Measurements from ENCODE around the gene SEPTIN6. TPM values are rescaled to one million over a fixed set of nuclear protein-coding genes. Genes with fewer than 3 reads are reported as not detected.
"Not testable (repeated sequence)": the region's sequence is repeated elsewhere in the genome, so short reads cannot be mapped to it uniquely, and the experiment has no call there.

The SEPTIN6 gene
- total and polyA plus RNA-seq, 2 donors = 53.1 to 223 TPM

GRCh38 chrX:119685225-119686066 lies 7.5 kb downstream of the SEPTIN6 start:
- Histone ChIP-seq H3K4me3 (ENCODE audit: low read length in 2 of 2) (peak overlapping the region; percentile 41 to 42), H3K27ac (ENCODE audit: low read depth in 1 of 2, low read length in 1 of 2) (peak overlapping the region; percentile 95 to 98), H3K36me3 (ENCODE audit: control insufficient read depth in 2 of 2, insufficient read depth in 2 of 2, low read length in 1 of 2) (peaks cover 0 to 18% of the 10 kb centered on the region in 2 donors), H3K9me3 (ENCODE audit: control insufficient read depth in 2 of 2, insufficient read depth in 1 of 2, low read length in 1 of 2) (peaks cover 0 to 4% of the 10 kb centered on the region in 2 donors), H3K4me1 (ENCODE audit: control insufficient read depth in 2 of 2, insufficient read depth in 2 of 2, low read length in 2 of 2) (peaks cover 17 to 91% of the 10 kb centered on the region in 2 donors), H3K27me3 (ENCODE audit: control insufficient read depth in 2 of 2, insufficient read depth in 1 of 2, low read length in 1 of 2) (no peaks in the 10 kb centered on the region)
- peak in 2 of 9 donors; percentile 57 to 84 for DNase-seq (ENCODE audit: low read depth in 6 of 9, low spot score in 9 of 9)
- 9% methylated on average over 15 of the region's 15 CpGs for WGBS

DNA sequence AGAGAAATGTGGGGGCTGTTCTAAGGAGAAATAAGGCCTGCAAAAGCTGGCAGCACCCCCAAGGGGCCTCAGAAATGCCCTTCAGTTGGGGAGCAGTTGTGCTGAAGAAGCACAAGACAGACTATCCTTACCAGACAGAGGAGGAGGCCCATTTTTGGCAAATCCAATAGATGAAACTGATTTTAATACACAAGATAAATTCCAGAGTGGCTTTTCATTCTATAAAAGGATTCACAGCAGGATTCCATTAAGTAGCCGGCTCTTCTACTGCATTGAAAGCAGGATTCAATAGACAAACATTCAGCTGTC lies 8.1 kb downstream of the SEPTIN6 start:
- 13% methylated on average over 1 of the region's 1 CpG for WGBS

DNA sequence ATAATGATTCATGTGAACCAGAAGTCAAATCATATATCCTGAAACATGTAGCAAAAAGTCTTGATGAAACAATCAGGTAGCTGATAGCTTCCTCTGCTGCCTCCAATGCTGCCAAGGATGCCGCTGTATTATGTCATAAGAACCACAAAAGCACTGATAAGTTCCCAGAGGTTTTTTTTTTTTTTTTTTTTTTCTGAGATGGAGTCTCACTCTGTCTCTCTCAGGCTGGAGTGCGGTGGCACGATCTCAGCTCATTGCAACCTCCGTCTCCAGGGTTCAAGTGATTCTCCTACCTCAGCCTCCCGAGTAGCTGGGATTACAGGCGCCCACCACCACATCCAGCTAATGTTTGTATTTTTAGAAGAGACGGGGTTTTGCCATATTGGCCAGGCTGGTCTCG lies 8.7 kb downstream of the SEPTIN6 start:
- 50% methylated on average over 8 of the region's 8 CpGs for WGBS
- Histone ChIP-seq H3K4me1 (ENCODE audit: control insufficient read depth in 2 of 2, insufficient read depth in 2 of 2, low read length in 2 of 2) (peaks cover 20 to 90% of the 10 kb centered on the region in 2 donors), H3K27ac (ENCODE audit: low read depth in 1 of 2, low read length in 1 of 2) (peak overlapping the region; percentile 95 to 98), H3K4me3 (ENCODE audit: low read length in 2 of 2) (peak overlapping the region in 1 of 2 donors; percentile 41), H3K36me3 (ENCODE audit: control insufficient read depth in 2 of 2, insufficient read depth in 2 of 2, low read length in 1 of 2) (peaks cover 0 to 21% of the 10 kb centered on the region in 2 donors)
- DNase-seq (ENCODE audit: low read depth in 6 of 9, low spot score in 9 of 9); H3K9me3 ChIP-seq (ENCODE audit: control insufficient read depth in 2 of 2, insufficient read depth in 1 of 2, low read length in 1 of 2); H3K27me3 ChIP-seq (ENCODE audit: control insufficient read depth in 2 of 2, insufficient read depth in 1 of 2, low read length in 1 of 2): not testable (repeated sequence)

More for the DNA sequence above, 8.1 kb downstream of the SEPTIN6 start:
- Histone ChIP-seq H3K27ac (ENCODE audit: low read depth in 1 of 2, low read length in 1 of 2) (peak overlapping the region; percentile 95 to 98), H3K4me1 (ENCODE audit: control insufficient read depth in 2 of 2, insufficient read depth in 2 of 2, low read length in 2 of 2) (peaks cover 17 to 90% of the 10 kb centered on the region in 2 donors), H3K9me3 (ENCODE audit: control insufficient read depth in 2 of 2, insufficient read depth in 1 of 2, low read length in 1 of 2) (peaks cover 0 to 4% of the 10 kb centered on the region in 2 donors), H3K27me3 (ENCODE audit: control insufficient read depth in 2 of 2, insufficient read depth in 1 of 2, low read length in 1 of 2) (no peaks in the 10 kb centered on the region), H3K4me3 (ENCODE audit: low read length in 2 of 2) (peak overlapping the region; percentile 41 to 42), H3K36me3 (ENCODE audit: control insufficient read depth in 2 of 2, insufficient read depth in 2 of 2, low read length in 1 of 2) (peaks cover 0 to 21% of the 10 kb centered on the region in 2 donors)
- no peak for DNase-seq (ENCODE audit: low read depth in 6 of 9, low spot score in 9 of 9)

DNA sequence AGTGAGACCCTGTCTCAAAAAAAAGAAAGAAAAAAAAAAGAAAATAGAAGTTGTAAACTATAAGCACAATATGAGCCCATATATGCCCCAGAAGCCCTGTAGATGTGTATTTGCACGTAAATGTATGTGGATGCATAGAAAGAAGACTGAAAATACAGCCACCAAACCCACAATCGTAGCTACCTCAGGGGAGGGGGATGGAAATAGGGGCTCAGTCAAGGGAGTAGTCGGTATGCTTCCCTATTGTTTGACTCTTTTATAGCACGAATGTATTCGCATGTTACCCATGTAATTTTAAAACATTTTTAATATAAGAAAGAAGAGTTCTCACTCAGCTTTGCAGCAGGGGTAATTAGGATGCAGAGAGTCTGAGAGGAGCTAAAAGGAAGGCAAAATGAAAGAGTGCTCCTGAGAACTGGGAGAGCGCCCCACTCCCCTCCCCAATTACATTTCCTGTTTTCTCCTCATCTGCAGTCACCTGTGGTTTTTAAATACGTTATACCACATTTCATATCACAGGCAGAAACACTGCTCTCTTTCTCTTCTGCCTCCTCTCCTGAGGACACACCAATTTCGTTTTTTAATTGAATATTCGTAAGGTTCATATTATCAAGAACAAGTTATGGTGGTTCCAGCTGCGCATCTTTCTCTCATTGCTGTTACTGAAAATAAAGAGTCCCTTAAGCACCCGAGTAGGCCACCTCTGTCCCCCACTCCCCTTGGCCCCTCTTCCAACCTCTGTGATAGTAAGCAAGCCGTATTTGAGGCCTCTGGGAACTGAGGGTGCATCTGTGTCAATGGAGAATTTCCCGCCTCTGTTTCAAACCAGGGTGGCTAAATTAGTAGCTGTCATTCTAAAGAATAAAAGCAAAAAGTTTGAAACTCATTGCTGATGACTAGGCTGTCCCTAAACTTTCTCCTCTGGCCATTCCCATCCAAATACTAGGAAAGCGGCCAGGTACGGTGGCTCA lies 10.7 kb downstream of the SEPTIN6 start:
- peak in 4 of 9 donors; percentile 65 to 93 (median 74) for DNase-seq (ENCODE audit: low read depth in 6 of 9, low spot score in 9 of 9)
- peaks cover 13 to 89% of the 10 kb centered on the region in 2 donors for H3K4me1 ChIP-seq (ENCODE audit: control insufficient read depth in 2 of 2, insufficient read depth in 2 of 2, low read length in 2 of 2)
- 11% methylated on average over 15 of the region's 15 CpGs for WGBS
- peaks cover 0 to 4% of the 10 kb centered on the region in 2 donors for H3K9me3 ChIP-seq (ENCODE audit: control insufficient read depth in 2 of 2, insufficient read depth in 1 of 2, low read length in 1 of 2)
- H3K4me3 ChIP-seq (ENCODE audit: low read length in 2 of 2) = peak overlapping the region; percentile 36 to 46
- peaks cover 0 to 21% of the 10 kb centered on the region in 2 donors for H3K36me3 ChIP-seq (ENCODE audit: control insufficient read depth in 2 of 2, insufficient read depth in 2 of 2, low read length in 1 of 2)
- no peaks in the 10 kb centered on the region for H3K27me3 ChIP-seq (ENCODE audit: control insufficient read depth in 2 of 2, insufficient read depth in 1 of 2, low read length in 1 of 2)
- peak overlapping the region; percentile 94 to 98 for H3K27ac ChIP-seq (ENCODE audit: low read depth in 1 of 2, low read length in 1 of 2)

DNA sequence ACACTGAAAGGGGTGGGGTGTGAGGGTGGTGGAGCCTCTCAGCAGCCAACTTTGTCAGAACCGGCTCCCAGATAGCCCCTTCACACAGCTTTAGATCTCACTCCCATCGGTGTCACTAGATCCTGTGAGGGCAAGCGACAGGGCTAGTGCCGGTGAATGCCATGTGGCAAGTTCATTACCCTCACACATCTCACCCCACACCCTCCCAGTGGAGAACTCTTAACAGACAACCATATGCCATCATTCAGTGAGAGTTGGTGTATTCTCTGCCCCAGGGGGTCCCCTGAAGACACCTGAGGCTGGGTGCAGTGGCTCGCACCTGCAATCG lies 15.3 kb downstream of the SEPTIN6 start:
- no peaks in the 10 kb centered on the region for H3K9me3 ChIP-seq (ENCODE audit: control insufficient read depth in 2 of 2, insufficient read depth in 1 of 2, low read length in 1 of 2)
- peak overlapping the region; percentile 4 to 21 for H3K4me3 ChIP-seq (ENCODE audit: low read length in 2 of 2)
- peak overlapping the region; percentile 32 to 90 for H3K27ac ChIP-seq (ENCODE audit: low read depth in 1 of 2, low read length in 1 of 2)
- 20% methylated on average over 6 of the region's 6 CpGs for WGBS
- H3K36me3 ChIP-seq (ENCODE audit: control insufficient read depth in 2 of 2, insufficient read depth in 2 of 2, low read length in 1 of 2) = peaks cover 12 to 38% of the 10 kb centered on the region in 2 donors
- H3K27me3 ChIP-seq (ENCODE audit: control insufficient read depth in 2 of 2, insufficient read depth in 1 of 2, low read length in 1 of 2) = no peaks in the 10 kb centered on the region
- DNase-seq (ENCODE audit: low read depth in 6 of 9, low spot score in 9 of 9) = no peak
- H3K4me1 ChIP-seq (ENCODE audit: control insufficient read depth in 2 of 2, insufficient read depth in 2 of 2, low read length in 2 of 2) = peaks cover 22 to 76% of the 10 kb centered on the region in 2 donors

GRCh38 chrX:119676949-119677653 lies 15.9 kb downstream of the SEPTIN6 start:
- Histone ChIP-seq H3K36me3 (ENCODE audit: control insufficient read depth in 2 of 2, insufficient read depth in 2 of 2, low read length in 1 of 2) (peaks cover 12 to 43% of the 10 kb centered on the region in 2 donors), H3K4me3 (ENCODE audit: low read length in 2 of 2) (peak overlapping the region; percentile 4 to 21), H3K9me3 (ENCODE audit: control insufficient read depth in 2 of 2, insufficient read depth in 1 of 2, low read length in 1 of 2) (no peaks in the 10 kb centered on the region), H3K27ac (ENCODE audit: low read depth in 1 of 2, low read length in 1 of 2) (peak overlapping the region; percentile 32 to 90), H3K4me1 (ENCODE audit: control insufficient read depth in 2 of 2, insufficient read depth in 2 of 2, low read length in 2 of 2) (peaks cover 22 to 78% of the 10 kb centered on the region in 2 donors), H3K27me3 (ENCODE audit: control insufficient read depth in 2 of 2, insufficient read depth in 1 of 2, low read length in 1 of 2) (no peaks in the 10 kb centered on the region)
- 49% methylated on average over 8 of the region's 8 CpGs for WGBS
- DNase-seq (ENCODE audit: low read depth in 6 of 9, low spot score in 9 of 9) = no peak

DNA sequence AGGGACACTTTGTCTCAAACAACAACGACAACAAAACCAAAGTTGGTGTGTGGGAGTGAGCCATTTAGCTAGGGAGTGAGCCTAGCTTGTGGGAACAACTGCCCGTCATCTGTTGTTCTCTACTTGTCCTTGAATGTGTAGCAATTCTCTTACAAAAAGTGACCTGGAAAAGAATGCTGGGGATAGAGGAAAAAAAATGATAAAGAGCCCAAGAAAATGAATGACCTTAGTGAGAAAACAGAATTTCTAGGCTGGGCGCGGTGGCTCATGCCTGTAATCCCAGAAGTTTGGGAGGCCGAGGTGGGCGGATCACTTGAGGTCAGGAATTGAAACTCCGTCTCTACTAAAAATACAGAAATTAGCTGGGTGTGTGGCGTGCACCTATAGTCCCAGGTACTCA lies 19.6 kb downstream of the SEPTIN6 start:
- WGBS = 99% methylated on average over 8 of the region's 8 CpGs
- peaks cover 26 to 71% of the 10 kb centered on the region in 2 donors for H3K36me3 ChIP-seq (ENCODE audit: control insufficient read depth in 2 of 2, insufficient read depth in 2 of 2, low read length in 1 of 2)

DNA sequence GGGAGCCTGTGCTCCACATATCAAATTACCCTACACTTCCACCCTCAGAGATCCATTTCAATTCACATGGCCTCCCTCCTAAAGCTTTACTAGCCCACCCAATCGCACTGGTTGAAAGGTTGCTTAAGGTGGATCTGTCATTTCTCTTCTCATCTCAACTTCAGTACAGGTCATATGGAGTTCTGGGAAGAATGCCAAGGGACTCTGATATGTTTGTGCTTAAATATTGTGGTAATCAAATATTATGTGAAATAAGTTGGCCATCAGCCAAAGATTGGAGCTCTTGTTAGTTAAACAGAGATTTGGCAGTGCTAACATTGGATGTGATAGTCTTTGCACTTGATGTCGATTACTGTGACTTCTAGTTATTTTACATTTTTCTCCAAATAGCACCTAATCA lies 20.5 kb downstream of the SEPTIN6 start:
- no peak for DNase-seq (ENCODE audit: low read depth in 6 of 9, low spot score in 9 of 9)
- Histone ChIP-seq H3K36me3 (ENCODE audit: control insufficient read depth in 2 of 2, insufficient read depth in 2 of 2, low read length in 1 of 2) (peaks cover 30 to 79% of the 10 kb centered on the region in 2 donors), H3K27me3 (ENCODE audit: control insufficient read depth in 2 of 2, insufficient read depth in 1 of 2, low read length in 1 of 2) (no peaks in the 10 kb centered on the region), H3K4me3 (ENCODE audit: low read length in 2 of 2) (no peak overlapping the region), H3K9me3 (ENCODE audit: control insufficient read depth in 2 of 2, insufficient read depth in 1 of 2, low read length in 1 of 2) (no peaks in the 10 kb centered on the region), H3K27ac (ENCODE audit: low read depth in 1 of 2, low read length in 1 of 2) (peak overlapping the region in 1 of 2 donors; percentile 65), H3K4me1 (ENCODE audit: control insufficient read depth in 2 of 2, insufficient read depth in 2 of 2, low read length in 2 of 2) (peaks cover 15 to 46% of the 10 kb centered on the region in 2 donors)
- 95% methylated on average over 2 of the region's 2 CpGs for WGBS

More for the DNA sequence above, 19.6 kb downstream of the SEPTIN6 start:
- no peak overlapping the region for H3K4me3 ChIP-seq (ENCODE audit: low read length in 2 of 2)
- peaks cover 15 to 50% of the 10 kb centered on the region in 2 donors for H3K4me1 ChIP-seq (ENCODE audit: control insufficient read depth in 2 of 2, insufficient read depth in 2 of 2, low read length in 2 of 2)
- no peak overlapping the region for H3K27ac ChIP-seq (ENCODE audit: low read depth in 1 of 2, low read length in 1 of 2)
- DNase-seq (ENCODE audit: low read depth in 6 of 9, low spot score in 9 of 9) = no peak
- H3K9me3 ChIP-seq (ENCODE audit: control insufficient read depth in 2 of 2, insufficient read depth in 1 of 2, low read length in 1 of 2) = no peaks in the 10 kb centered on the region
- H3K27me3 ChIP-seq (ENCODE audit: control insufficient read depth in 2 of 2, insufficient read depth in 1 of 2, low read length in 1 of 2) = no peaks in the 10 kb centered on the region

All from thymus (tissue), 11 donors.